HL-60 (cell line): ENCODE data around the gene NMT2.

Source experiments
- DNase-seq, 2 experiments: peaks; one replicate each; pipeline ENCODE4 v3.0.0-alpha.2; 2010 to 2020; ENCODE audit warnings: low read depth in 1 of 2, low spot score in 1 of 2
- H3K27ac ChIP-seq: fragments of 250-450 bp; sonication (Bioruptor Pico); replicated peaks from 2 replicates; pipeline ENCODE4 v1.5.1; 2020; ENCODE audit warnings: mild to moderate bottlenecking, moderate library complexity
- H3K27me3 ChIP-seq: fragments of 250-450 bp; sonication (Bioruptor Pico); 2 replicates; pipeline ENCODE4 v1.5.1; 2021; ENCODE audit warnings: mild to moderate bottlenecking, moderate library complexity; ENCODE audit not compliant: insufficient read depth, poor library complexity, severe bottlenecking
- H3K4me3 ChIP-seq: replicated peaks from 2 replicates; pipeline ENCODE4 v1.5.1; 2011; ENCODE audit warnings: mild to moderate bottlenecking, control low read depth, low read length; ENCODE audit not compliant: insufficient read depth
- GABPA ChIP-seq: IDR thresholded peaks from 2 replicates; pipeline ENCODE4 v1.6.1; 2012; ENCODE audit warnings: low read depth
- POLR2AphosphoS5 ChIP-seq: IDR thresholded peaks from 2 replicates; pipeline ENCODE4 v1.6.1; 2012; ENCODE audit warnings: low read depth
- SPI1 ChIP-seq: IDR thresholded peaks from 2 replicates; pipeline ENCODE4 v1.6.1; 2012; ENCODE audit warnings: low read depth, mild to moderate bottlenecking, borderline replicate concordance
- TF ChIP-seq, protein P1 (sequence below): IDR thresholded peaks from one replicate; pipeline ENCODE4 v1.5.1; 2011; ENCODE audit warnings: low read length, control low read depth, inconsistent platforms; ENCODE audit not compliant: insufficient read depth
- TF ChIP-seq, protein P2 (sequence below): IDR thresholded peaks from 2 replicates; pipeline ENCODE4 v1.6.1; 2012; ENCODE audit warnings: low read depth; ENCODE audit not compliant: insufficient replicate concordance

Gene NMT2

DNA sequence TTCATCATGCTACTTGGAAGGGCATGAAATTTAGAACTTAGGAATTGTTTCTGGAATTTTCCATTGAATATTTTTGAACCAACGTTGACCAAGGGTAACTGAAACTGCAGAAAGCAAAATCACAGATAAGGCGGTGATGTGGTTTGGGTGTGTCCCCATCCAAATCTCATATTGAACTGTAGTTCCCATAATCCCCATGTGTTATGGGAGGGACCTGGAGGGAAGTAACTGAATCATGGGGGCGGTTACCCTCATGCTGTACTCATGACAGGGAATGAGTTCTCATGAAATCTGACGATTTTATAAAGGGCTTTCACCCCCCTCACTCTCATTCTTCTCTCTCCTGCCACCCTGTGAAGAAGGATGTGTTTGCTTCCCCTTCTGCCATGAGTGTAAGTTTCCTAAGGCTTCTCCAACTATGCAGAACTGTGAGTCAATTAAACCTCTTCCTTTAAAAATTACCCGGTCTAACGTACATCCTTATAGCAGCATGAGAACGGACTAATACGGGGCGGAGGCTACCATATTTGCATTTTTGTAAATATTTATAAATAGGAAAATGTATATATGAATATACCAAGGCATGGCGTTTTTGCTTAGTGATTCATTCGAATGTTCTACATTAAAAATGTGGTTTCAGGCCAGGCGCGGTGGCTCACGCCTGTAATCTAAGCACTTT is 12.4 kb downstream of the NMT2 start:
- no peak for DNase-seq
- Histone ChIP-seq H3K27me3 (no peaks in the 10 kb centered on the region), H3K27ac (no peak overlapping the region), H3K4me3 (no peak overlapping the region)
- TF ChIP-seq GABPA (no peak), POLR2AphosphoS5 (no peak), SPI1 (no peak)
- TF ChIP-seq, protein P1, sequence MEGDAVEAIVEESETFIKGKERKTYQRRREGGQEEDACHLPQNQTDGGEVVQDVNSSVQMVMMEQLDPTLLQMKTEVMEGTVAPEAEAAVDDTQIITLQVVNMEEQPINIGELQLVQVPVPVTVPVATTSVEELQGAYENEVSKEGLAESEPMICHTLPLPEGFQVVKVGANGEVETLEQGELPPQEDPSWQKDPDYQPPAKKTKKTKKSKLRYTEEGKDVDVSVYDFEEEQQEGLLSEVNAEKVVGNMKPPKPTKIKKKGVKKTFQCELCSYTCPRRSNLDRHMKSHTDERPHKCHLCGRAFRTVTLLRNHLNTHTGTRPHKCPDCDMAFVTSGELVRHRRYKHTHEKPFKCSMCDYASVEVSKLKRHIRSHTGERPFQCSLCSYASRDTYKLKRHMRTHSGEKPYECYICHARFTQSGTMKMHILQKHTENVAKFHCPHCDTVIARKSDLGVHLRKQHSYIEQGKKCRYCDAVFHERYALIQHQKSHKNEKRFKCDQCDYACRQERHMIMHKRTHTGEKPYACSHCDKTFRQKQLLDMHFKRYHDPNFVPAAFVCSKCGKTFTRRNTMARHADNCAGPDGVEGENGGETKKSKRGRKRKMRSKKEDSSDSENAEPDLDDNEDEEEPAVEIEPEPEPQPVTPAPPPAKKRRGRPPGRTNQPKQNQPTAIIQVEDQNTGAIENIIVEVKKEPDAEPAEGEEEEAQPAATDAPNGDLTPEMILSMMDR: no peak
- TF ChIP-seq, protein P2, sequence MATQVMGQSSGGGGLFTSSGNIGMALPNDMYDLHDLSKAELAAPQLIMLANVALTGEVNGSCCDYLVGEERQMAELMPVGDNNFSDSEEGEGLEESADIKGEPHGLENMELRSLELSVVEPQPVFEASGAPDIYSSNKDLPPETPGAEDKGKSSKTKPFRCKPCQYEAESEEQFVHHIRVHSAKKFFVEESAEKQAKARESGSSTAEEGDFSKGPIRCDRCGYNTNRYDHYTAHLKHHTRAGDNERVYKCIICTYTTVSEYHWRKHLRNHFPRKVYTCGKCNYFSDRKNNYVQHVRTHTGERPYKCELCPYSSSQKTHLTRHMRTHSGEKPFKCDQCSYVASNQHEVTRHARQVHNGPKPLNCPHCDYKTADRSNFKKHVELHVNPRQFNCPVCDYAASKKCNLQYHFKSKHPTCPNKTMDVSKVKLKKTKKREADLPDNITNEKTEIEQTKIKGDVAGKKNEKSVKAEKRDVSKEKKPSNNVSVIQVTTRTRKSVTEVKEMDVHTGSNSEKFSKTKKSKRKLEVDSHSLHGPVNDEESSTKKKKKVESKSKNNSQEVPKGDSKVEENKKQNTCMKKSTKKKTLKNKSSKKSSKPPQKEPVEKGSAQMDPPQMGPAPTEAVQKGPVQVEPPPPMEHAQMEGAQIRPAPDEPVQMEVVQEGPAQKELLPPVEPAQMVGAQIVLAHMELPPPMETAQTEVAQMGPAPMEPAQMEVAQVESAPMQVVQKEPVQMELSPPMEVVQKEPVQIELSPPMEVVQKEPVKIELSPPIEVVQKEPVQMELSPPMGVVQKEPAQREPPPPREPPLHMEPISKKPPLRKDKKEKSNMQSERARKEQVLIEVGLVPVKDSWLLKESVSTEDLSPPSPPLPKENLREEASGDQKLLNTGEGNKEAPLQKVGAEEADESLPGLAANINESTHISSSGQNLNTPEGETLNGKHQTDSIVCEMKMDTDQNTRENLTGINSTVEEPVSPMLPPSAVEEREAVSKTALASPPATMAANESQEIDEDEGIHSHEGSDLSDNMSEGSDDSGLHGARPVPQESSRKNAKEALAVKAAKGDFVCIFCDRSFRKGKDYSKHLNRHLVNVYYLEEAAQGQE: no peak

DNA sequence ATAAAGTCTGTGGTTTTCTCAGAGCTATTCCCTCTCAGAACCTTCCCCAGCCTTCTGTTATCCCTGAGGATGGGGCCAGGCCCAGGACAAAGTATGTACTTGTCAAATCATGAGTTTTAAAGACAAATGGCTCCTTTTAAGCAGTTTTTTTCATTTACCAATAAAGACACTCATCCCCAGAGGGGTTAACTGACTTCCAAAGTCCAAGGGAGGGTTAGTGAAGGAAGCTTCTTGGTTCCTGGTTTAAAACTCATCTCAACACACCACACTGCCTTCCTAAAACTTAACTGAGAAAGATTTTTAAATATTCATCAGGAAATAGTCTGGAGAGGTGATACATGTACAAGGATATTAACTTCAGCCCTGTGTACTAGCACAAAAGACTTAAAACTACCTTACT is 15.9 kb downstream of the NMT2 start:
- Histone ChIP-seq H3K27ac (no peak overlapping the region), H3K4me3 (no peak overlapping the region), H3K27me3 (no peaks in the 10 kb centered on the region)
- TF ChIP-seq SPI1 (no peak), POLR2AphosphoS5 (no peak), GABPA (no peak)
- TF ChIP-seq, protein P2: no peak
- TF ChIP-seq, protein P1: no peak
- DNase-seq: no peak

DNA sequence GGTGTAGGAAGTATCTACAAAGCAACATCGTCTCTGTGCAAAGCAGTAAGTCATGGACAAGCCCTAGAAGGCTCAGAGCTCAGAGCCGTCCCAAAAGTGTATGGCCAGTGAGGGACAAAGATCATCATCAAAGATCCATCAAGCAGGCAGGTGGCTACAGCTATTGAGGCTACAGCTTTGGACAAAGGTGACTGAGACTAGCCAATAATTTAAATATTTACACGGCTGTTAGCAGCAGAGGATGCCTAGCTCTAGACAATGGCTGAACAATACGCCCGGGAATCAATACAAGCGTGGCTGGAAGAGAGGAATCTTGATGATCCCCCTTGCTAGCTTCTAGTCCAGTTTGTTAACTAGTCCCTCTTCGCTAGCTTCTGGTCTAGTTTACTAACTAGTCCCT is 17.9 kb downstream of the NMT2 start:
- Histone ChIP-seq H3K27ac (no peak overlapping the region), H3K27me3 (no peaks in the 10 kb centered on the region), H3K4me3 (no peak overlapping the region)
- no peak for TF ChIP-seq SPI1
- TF ChIP-seq, protein P1: no peak
- no peak for TF ChIP-seq GABPA
- TF ChIP-seq POLR2AphosphoS5: no peak
- TF ChIP-seq, protein P2: no peak
- no peak for DNase-seq
